ENCODE data around the gene NFKB2. TPM values are rescaled to one million over a fixed set of nuclear protein-coding genes. Genes with fewer than 3 reads are reported as not detected.
A peak's percentile ranks its signal among the peaks of the same experiment; 100 is the strongest.

Gene NFKB2
- total and polyA plus RNA-seq, 2 of the 4 experiments (the other 2 are of a cell fraction) = 16.1 to 32.3 TPM

- Histone ChIP-seq H2AK9ac (replicated peaks; ENCODE audit: low read depth, low read length, poor library complexity) (peak overlapping the region; percentile 70), H3K27me3 (ENCODE audit: control insufficient read depth, insufficient read depth, low read length) (no peaks in the 10 kb centered on the region), H2BK20ac (ENCODE audit: low read depth, low read length) (no peak overlapping the region), H4K91ac (ENCODE audit: insufficient read depth, low read depth, low read length) (no peak overlapping the region), H3K27ac (ENCODE audit: insufficient read depth, low read length) (no peak overlapping the region), H3K79me1 (ENCODE audit: low read depth in 1 of 2, low read length in 2 of 2) (peaks cover 3 to 43% of the 10 kb centered on the region in 2 experiments; a peak in 3 of 4 replicates), H3K4me3 (ENCODE audit: insufficient read depth, low read depth, low read length) (no peak overlapping the region), H4K20me1 (ENCODE audit: insufficient read depth, low read length) (no peaks in the 10 kb centered on the region), H2AK5ac (ENCODE audit: low read depth, low read length) (no peak overlapping the region), H3K9ac (ENCODE audit: low read depth, low read length) (no peak overlapping the region), H2BK5ac (ENCODE audit: low read depth, low read length, poor library complexity, severe bottlenecking) (no peak overlapping the region), H2BK15ac (ENCODE audit: low read depth, low read length) (no peak overlapping the region), H4K8ac (ENCODE audit: low read depth in 2 of 2, low read length in 2 of 2) (no peak overlapping the region), H3K4me2 (ENCODE audit: low read depth, low read length) (no peak overlapping the region), H3K36me3 (ENCODE audit: control insufficient read depth, insufficient read depth, low read length) (peaks cover 6% of the 10 kb centered on the region; the same call in 1 of the 2 replicates), H3K23ac (ENCODE audit: low read depth, low read length) (no peak overlapping the region), H3K4me1 (ENCODE audit: control insufficient read depth, insufficient read depth, low read length) (peaks cover 10% of the 10 kb centered on the region), H2AFZ (replicated peaks; ENCODE audit: low read length, poor library complexity) (no peak overlapping the region), H2BK120ac (ENCODE audit: low read depth, low read length) (no peak overlapping the region), H3K56ac (ENCODE audit: extremely low read depth, insufficient read depth, low read length) (no peak overlapping the region), H3K4ac (ENCODE audit: low read depth, low read length) (no peak overlapping the region), H4K5ac (ENCODE audit: low read depth, low read length) (no peak overlapping the region), H3K18ac (ENCODE audit: low read depth, low read length) (no peak overlapping the region), H3K14ac (replicated peaks; ENCODE audit: low read depth, low read length) (no peak overlapping the region), H3K9me1 (ENCODE audit: insufficient read depth, low read length) (peaks cover 7% of the 10 kb centered on the region; the same call in 1 of the 2 replicates), H3K9me3 (ENCODE audit: control insufficient read depth, insufficient read depth, low read length) (no peaks in the 10 kb centered on the region)
- ChIA-PET POLR2A (ENCODE audit: unreplicated experiment) (no interaction called here), CTCF (no interaction called here)
- BruUV-seq (replicated peaks) = no TSS peak
- dilution Hi-C loops (cut with HindIII; ENCODE audit: low sequenced_read_pairs, unreplicated experiment) (no loop called here), in situ Hi-C loops (cut with MboI; ENCODE audit: low sequenced_read_pairs) (no loop called here), intact Hi-C loops (cut with micrococcal nuclease) (no loop called here)
- DNase-seq (no peak), ATAC-seq (ENCODE audit: low read depth) (no peak)
- WGBS, 2 experiments (ENCODE audit: extremely low coverage in 2 of 2, insufficient read length in 1 of 2) = 80% methylated on average over 1 of the region's 6 CpGs; no CpG with 5 or more reads in 1 of the 2 experiments
- TF ChIP-seq FOS (IDR thresholded peaks at IDR 0.05; ENCODE audit: low read depth, low read length) (no peak), SMC3 (IDR thresholded peaks at IDR 0.05; ENCODE audit: low read depth, low read length) (no peak)
Measured at GRCh38 chr10:102424916-102425315, 29.4 kb downstream of the NFKB2 start.

Measured in IMR-90 (cell line).